GM21515 (cell line): Measurements from ENCODE around the gene SFTPA1.
"Not testable (repeated sequence)": the region's sequence is repeated elsewhere in the genome, so short reads cannot be mapped to it uniquely, and the experiment has no call there.

Experiments
- ATAC-seq: cut with Tn5 transposase; IDR thresholded peaks from one replicate; pipeline ENCODE4 v1.9.1; 2021; ENCODE audit not compliant: unreplicated experiment

Gene SFTPA1

DNA sequence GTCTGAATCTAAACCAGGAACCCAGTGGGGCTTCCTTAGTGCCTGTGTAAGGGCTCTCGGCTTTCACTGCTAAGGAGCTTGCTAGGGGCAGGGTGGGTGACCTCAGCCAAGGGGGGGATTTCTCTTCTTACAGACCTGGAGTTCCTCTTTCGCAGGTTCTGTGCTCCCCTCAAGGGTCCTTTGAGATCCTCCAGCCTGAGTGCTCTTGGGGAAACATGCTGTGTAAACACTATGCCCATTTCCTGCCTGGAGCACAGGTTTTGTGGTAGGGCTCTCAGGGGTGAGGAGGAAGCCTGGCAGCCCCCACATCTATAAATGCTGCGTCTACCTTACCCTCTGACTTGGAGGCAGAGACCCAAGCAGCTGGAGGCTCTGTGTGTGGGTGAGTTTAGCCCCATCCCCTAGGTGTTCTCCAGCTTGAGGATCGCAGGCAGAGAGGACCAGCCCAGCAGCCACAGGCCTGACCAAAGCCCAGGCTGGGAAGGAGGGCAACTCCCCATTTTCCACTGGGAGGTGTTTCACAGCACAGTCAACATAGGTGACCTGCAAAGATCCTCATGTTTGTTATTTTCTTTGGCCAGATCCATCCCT is at the start of gene SFTPA1:
TSS of gene SFTPA1 (plus strand) at position 339 of the 591 bp plus-strand sequence. CDS start 887 bp downstream, outside the sequence.
- ATAC-seq = no peak

- no peak for ATAC-seq
Measured at GRCh38 chr10:79561257-79561656, 49.5 kb upstream of the SFTPA1 start.

GRCh38 chr10:79562135-79562756 is 48.5 kb upstream of the SFTPA1 start:
- ATAC-seq = peak; percentile 79

DNA sequence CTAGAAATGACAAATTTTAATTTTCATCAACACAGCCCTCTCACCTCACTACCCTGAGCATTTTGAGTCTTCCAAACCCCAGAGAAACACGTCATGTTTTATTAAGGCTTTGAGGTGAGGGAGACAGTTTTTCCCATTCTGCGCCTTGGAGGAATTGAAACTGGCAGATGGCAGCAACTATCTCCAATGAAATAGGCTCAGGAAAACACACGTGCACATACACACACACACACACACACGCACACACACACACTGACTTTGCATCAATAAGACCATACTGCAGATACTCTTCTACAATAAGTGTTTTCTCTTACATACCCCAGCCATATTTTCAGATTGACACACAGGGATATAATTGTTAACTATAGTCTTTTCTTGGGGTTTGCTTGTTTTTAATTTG is 47.3 kb upstream of the SFTPA1 start:
- no peak for ATAC-seq

- ATAC-seq = not testable (repeated sequence)
Measured at GRCh38 chr10:79570624-79571023, 40.1 kb upstream of the SFTPA1 start.

- no peak for ATAC-seq
Measured at GRCh38 chr10:79579361-79579760, 31.4 kb upstream of the SFTPA1 start.

DNA sequence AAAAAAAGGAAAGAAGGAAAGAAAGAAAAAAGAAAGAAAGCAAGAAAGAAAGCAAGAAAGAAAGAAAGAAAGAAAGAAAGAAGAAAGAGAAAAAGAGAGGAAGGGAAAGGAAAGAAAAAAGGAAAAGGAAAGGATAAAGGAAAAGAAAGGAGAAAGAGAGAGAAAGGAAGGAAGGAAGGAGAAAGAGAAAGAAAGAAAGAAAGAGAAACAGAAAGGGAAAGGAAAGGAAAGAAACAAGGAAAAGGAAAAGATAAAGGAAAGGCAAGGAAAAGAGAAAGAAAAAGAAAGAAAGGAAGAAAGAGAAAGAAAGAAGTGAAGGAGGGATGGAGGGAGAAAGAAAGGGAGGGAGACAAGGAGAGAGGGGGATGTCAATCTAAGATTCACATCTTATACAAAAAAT is 29.7 kb upstream of the SFTPA1 start:
- ATAC-seq = no peak

- ATAC-seq = no peak
Measured at GRCh38 chr10:79582096-79582495, 28.6 kb upstream of the SFTPA1 start.

DNA sequence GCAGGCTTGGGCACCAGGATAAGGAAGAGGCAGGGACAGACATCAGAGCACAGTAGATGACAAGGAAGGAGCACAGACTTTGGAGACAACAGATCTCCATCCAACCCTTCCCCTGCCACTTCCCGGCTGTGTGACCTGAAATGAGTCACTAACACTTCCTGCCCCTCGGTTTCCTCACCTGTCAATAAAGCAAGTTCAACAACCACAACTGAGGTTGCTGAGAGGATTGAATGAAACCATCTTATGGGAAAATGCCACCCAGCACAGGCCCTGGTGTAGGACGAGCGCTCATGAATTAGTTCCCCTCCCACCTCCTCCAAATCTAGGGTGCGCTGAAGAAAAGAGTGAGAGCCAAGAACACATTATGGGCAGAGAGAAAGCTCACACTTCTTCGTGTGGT is 27.8 kb upstream of the SFTPA1 start:
- ATAC-seq = not testable (repeated sequence)

DNA sequence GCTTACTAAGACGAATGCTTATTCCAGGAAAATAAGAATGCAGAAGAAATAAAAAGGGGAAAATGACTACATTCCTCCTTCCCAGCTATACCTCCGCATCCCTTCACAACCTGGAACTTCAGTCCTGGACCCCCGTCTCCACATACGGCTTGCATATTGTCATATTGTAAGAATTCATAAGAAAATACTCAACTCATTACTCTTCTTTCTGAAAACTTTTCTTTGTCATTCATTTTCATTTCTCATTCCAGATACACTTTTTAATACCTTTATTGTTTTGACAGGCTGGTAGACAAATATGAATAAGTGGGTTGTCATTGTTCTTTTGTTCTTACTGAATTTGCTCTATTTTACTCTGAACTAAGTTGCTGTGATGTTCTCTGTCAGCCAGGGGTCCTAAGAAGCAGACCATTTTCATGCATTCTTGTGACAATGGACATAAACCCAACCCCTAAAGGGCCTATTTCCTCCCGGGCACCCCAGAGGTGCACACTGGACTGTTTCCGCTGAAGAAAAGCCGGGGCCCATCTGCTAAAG is 27.2 kb upstream of the SFTPA1 start:
- ATAC-seq = no peak

GRCh38 chr10:79585870-79586527 is 24.7 kb upstream of the SFTPA1 start:
- no peak for ATAC-seq

DNA sequence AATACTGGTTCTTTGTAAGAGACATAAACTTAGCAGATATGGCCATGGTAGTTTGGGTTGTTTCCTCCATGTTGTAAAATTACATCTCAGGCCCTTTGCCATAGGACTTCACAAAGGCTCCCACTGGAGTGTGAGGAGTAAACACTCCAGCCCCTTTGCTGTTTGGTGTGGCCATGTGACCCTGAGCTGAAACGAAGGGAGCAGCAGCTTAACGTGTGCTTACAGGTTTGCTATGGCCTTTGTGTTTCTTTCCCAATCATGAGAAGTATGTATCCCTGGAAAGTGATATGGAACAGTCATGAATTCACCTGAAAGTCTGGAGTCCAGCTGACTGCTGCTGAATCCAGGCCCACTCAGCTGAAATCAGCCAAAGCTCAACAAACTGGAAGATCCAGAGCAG is 23.8 kb upstream of the SFTPA1 start:
- no peak for ATAC-seq

- no peak for ATAC-seq
Measured at GRCh38 chr10:79588800-79589199, 21.9 kb upstream of the SFTPA1 start.

GRCh38 chr10:79593377-79593776 is 17.4 kb upstream of the SFTPA1 start:
- no peak for ATAC-seq

DNA sequence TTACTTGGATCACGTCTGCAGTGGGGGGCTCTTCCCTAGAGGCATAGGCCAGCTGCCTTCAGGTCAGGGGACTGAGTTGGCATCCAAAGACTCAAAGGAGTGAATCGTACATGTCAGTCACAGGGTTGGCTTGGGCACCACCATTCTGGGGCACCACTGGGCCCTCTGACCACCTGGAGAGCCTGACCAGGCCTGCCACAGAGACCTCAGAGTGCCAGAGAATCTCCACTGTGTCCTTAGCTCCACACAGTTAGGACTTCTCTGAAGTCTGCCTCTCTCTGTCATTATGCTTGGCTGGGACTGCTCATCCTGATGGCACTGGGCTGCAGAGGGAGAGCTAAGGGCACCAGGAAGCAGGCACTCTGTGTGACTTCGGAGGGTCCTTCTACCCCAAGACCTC is 16.2 kb upstream of the SFTPA1 start:
- ATAC-seq = not testable (repeated sequence)

DNA sequence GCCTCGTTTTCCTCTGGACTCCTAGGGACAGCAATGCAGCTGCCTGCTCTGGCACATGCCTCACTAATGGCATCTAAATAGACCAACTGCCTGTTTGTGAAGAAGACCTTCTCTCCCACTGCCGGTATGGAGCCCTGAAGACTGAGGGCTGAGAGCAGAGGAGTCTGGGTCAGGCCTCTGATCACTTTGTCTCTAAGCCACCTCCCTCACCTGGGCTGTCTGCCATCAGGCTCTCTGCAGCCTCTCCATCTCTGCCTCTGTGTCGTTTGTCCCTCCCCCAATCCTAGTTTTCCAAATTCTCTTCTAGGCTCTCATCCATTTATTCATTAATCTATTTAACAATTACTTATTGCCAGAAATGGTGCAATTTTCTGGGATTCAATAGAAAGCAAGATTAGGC is 15.2 kb upstream of the SFTPA1 start:
- ATAC-seq = no peak

GRCh38 chr10:79599644-79600043 is 11.1 kb upstream of the SFTPA1 start:
- not testable (repeated sequence) for ATAC-seq

GRCh38 chr10:79601939-79602338 is 8.8 kb upstream of the SFTPA1 start:
- ATAC-seq = no peak

GRCh38 chr10:79602953-79603352 is 7.8 kb upstream of the SFTPA1 start:
- ATAC-seq = no peak

DNA sequence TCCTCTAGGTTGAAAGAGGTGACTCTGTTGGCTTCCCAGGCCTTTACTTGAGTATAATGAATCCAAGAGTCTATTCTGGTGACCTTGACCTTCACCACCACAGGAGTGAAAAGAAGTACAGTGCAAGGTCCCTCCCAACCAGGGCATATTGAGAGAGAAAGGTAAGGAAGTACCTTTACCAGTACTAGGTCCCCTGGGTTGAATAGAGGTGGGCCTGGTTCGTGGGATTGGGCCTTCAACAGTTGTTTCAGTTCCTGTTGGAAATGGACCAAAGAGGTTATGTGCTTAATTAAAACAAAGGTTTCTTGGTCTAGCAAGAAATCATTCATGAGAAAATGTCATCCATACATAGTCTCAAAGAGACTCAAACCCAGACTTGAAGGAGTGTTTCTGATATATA is 6.4 kb upstream of the SFTPA1 start:
- no peak for ATAC-seq

GRCh38 chr10:79605308-79605707 is 5.4 kb upstream of the SFTPA1 start:
- ATAC-seq = no peak
